GM12878 (cell line): ENCODE measurements around the gene MOGAT2. TPM values are rescaled to one million over a fixed set of nuclear protein-coding genes. Genes with fewer than 3 reads are reported as not detected.

Experiments
- ATAC-seq: fragments of 200-7000 bp; cut with Tn5 transposase; 3 replicates; pipeline ENCODE4 v1.9.1; 2020; ENCODE audit warnings: mild to moderate bottlenecking, moderate library complexity
- BruUV-seq: library from RNA; stranded (reverse); fragments of 400-500 nt; replicated peaks from 2 replicates; lab custom pipeline; 2021; lab: Mats Ljungman, UMichigan
- CTCF ChIA-PET: fragments of 300-600 bp; sonication (Branson Sonifier 250); formaldehyde crosslinking; extraction: SDS; loops from one replicate; lab custom pipeline; 2021; ENCODE audit warnings: inconsistent platforms; lab: Yijun Ruan, JAX
- POLR2A ChIA-PET: fragments of 350-600 bp; formaldehyde crosslinking; extraction: SDS; loops from one replicate; lab custom pipeline; 2021; ENCODE audit warnings: inconsistent platforms; lab: Charles Lee
- RAD21 ChIA-PET: fragments of 300-600 bp; sonication (Branson Sonifier 250); formaldehyde crosslinking; loops from one replicate; lab custom pipeline; 2023; ENCODE audit warnings: antibody characterized with exemption; ENCODE audit not compliant: unreplicated experiment; lab: Charles Lee
- SMC1A ChIA-PET: fragments of 300-600 bp; sonication (Branson Sonifier 250); formaldehyde crosslinking; loops from one replicate; lab custom pipeline; 2023; ENCODE audit not compliant: unreplicated experiment, uncharacterized antibody; lab: Charles Lee
- DNase-seq: peaks from one replicate; pipeline ENCODE4 v3.0.0-alpha.2; 2011; ENCODE audit warnings: low read depth, low spot score
- FAIRE-seq: peaks from 3 replicates; lab custom pipeline; 2011; peaks lifted over from hg19 to GRCh38; lab: Jason Lieb, UNC
- H2AFZ ChIP-seq: 2 replicates; pipeline ENCODE4 v1.6.0; 2011; ENCODE audit warnings: low read depth, low read length, control low read depth; ENCODE audit not compliant: control insufficient read depth
- H3K27ac ChIP-seq: 2 replicates; pipeline ENCODE4 v1.5.1; 2011; ENCODE audit warnings: control low read depth; ENCODE audit not compliant: control insufficient read depth, insufficient read depth
- H3K27me3 ChIP-seq, 2 experiments: replicated peaks in 1 of 2; 2 replicates each; pipeline versions ENCODE4 v1.6.0 to v1.6.1; 2011; ENCODE audit warnings: low read length in 1 of 2; ENCODE audit not compliant: control insufficient read depth in 2 of 2, insufficient read depth in 2 of 2
- H3K36me3 ChIP-seq, 2 experiments: 2 replicates each; pipeline ENCODE4 v1.5.1; 2011; ENCODE audit warnings: low read length in 1 of 2; ENCODE audit not compliant: control insufficient read depth in 2 of 2, insufficient read depth in 2 of 2
- H3K4me1 ChIP-seq: 2 replicates; pipeline ENCODE4 v1.6.1; 2011; ENCODE audit warnings: mild to moderate bottlenecking, low read length, moderate library complexity, mixed read lengths; ENCODE audit not compliant: control insufficient read depth, insufficient read depth
- H3K4me2 ChIP-seq: 2 replicates; pipeline ENCODE4 v1.6.0; 2011; ENCODE audit warnings: control low read depth; ENCODE audit not compliant: control insufficient read depth, insufficient read depth
- H3K4me3 ChIP-seq: fragments of 200-600 bp; sonication (generic); 2 replicates; pipeline ENCODE4 v1.5.1; 2016
- H3K79me2 ChIP-seq: 2 replicates; pipeline ENCODE4 v1.6.0; 2011; ENCODE audit warnings: low read length; ENCODE audit not compliant: control insufficient read depth, insufficient read depth
- H3K9ac ChIP-seq: 2 replicates; pipeline ENCODE4 v1.8.0; 2011; ENCODE audit warnings: low read length, control low read depth, mixed read lengths; ENCODE audit not compliant: control insufficient read depth, insufficient read depth
- H3K9me3 ChIP-seq: replicated peaks from 3 replicates; pipeline ENCODE4 v1.5.1; 2011; ENCODE audit warnings: mild to moderate bottlenecking, low read length; ENCODE audit not compliant: control insufficient read depth, insufficient read depth
- H4K20me1 ChIP-seq: 2 replicates; pipeline ENCODE4 v1.6.0; 2011; ENCODE audit not compliant: control insufficient read depth, insufficient read depth
- EP300 ChIP-seq, 2 experiments: fragments of 150-350 bp in 1 of 2; IDR thresholded peaks; 2 replicates each; pipeline ENCODE4 v1.6.1; 2011 to 2012; ENCODE audit warnings: low read depth in 2 of 2, low read length in 2 of 2, borderline replicate concordance in 1 of 2, improper control_type of control experiment in 1 of 2, inconsistent platforms in 1 of 2; ENCODE audit not compliant: control insufficient read depth in 1 of 2
- NR2C2 ChIP-seq: IDR thresholded peaks from 2 replicates; pipeline ENCODE4 v1.6.1; 2011; ENCODE audit warnings: borderline replicate concordance, low read depth; ENCODE audit not compliant: control insufficient read depth, insufficient read length
- RAD21 ChIP-seq: IDR thresholded peaks from 2 replicates; pipeline ENCODE4 v1.6.1; 2011; ENCODE audit warnings: mild to moderate bottlenecking, low read depth, low read length, moderate library complexity; ENCODE audit not compliant: insufficient read depth
- SMARCA5 ChIP-seq: fragments of 450-650 bp; IDR thresholded peaks from 2 replicates; pipeline ENCODE4 v1.6.1; 2017; ENCODE audit warnings: mild to moderate bottlenecking
- SREBF1 ChIP-seq: IDR thresholded peaks from 2 replicates; pipeline ENCODE4 v1.6.1; 2012; ENCODE audit warnings: mild to moderate bottlenecking, low read length
- TCF7 ChIP-seq: IDR thresholded peaks from 2 replicates; pipeline ENCODE4 v1.6.1; 2014; ENCODE audit warnings: antibody characterized with exemption, borderline replicate concordance
- WGBS: methylation state at CpG from one replicate; pipeline ENCODE4 v1.1.6; 2016; ENCODE audit warnings: low lambda C conversion rate; ENCODE audit not compliant: insufficient replicate concordance, insufficient coverage; ENCODE audit errors: missing lambda C conversion rate; 5-methylcytosine and 5-hydroxymethylcytosine counted together
- in situ Hi-C: fragments of 300-500 bp; cut with MboI; formaldehyde crosslinking; loops from 9 replicates; pipeline ENCODE4 v1.14.3; 2018; ENCODE audit warnings: mixed read lengths
- intact Hi-C: fragments of 100-400 bp; cut with micrococcal nuclease; formaldehyde crosslinking; loops from one replicate; pipeline ENCODE4 v1.14.2; 2022; ENCODE audit not compliant: unreplicated experiment
- polyA plus RNA-seq, 11 experiments: library from polyadenylated mRNA; depleted of rRNA in 4 of 11; unstranded in 6 of 11; stranded (reverse) in 5 of 11; fragments of >200 nt; fragmentation: Nextera tagmentation in 4 of 11; fragmentation: Illumina TruSeq in 1 of 11; extraction: Ambion mirVana in 4 of 11; extraction: Trizol in 1 of 11; gene quantifications; 1 replicate in 1 of 11; 2 replicates in 10 of 11; pipeline versions ENCODE4 v1.2.1 to v1.2.3, GENCODE V29; 2011 to 2016; ENCODE audit warnings: inconsistent platforms in 2 of 11, missing spikeins in 2 of 11, low read depth in 1 of 11
- total RNA-seq, 4 experiments: library from RNA; depleted of rRNA in 3 of 4; stranded (reverse); fragments of >200 nt in 3 of 4; fragmentation: Illumina TruSeq in 1 of 4; extraction: Trizol in 1 of 4; gene quantifications; 2 replicates each; pipeline versions ENCODE4 v1.2.1 to v1.2.3, GENCODE V29; 2013 to 2021
- TF ChIP-seq, protein P1 (sequence below), 3 experiments: IDR thresholded peaks in 2 of 3; conservative IDR thresholded peaks in 1 of 3; 2 replicates each; pipeline ENCODE4 v1.5.1; 2011; ENCODE audit warnings: low read depth in 3 of 3, low read length in 3 of 3, mild to moderate bottlenecking in 3 of 3, control low read depth in 2 of 3, moderate library complexity in 2 of 3, inconsistent platforms in 1 of 3, mixed read lengths in 1 of 3; ENCODE audit not compliant: control insufficient read depth in 2 of 3, insufficient read depth in 1 of 3; ENCODE audit errors: extremely low read depth in 1 of 3
- TF ChIP-seq, protein P2 (sequence below): IDR thresholded peaks from 2 replicates; pipeline ENCODE4 v1.6.1; 2012; ENCODE audit warnings: low read depth, low read length, improper control_type of control experiment
- TF ChIP-seq, protein P3 (sequence below): IDR thresholded peaks from 2 replicates; pipeline ENCODE4 v1.6.1; 2011; ENCODE audit warnings: borderline replicate concordance, low read depth, mild to moderate bottlenecking, moderate library complexity, mixed read lengths, low read length; ENCODE audit not compliant: insufficient read depth; ENCODE audit errors: extremely low read length

MOGAT2 gene
- total and polyA plus RNA-seq, 10 of the 15 experiments (the other 5 are each of a cell fraction or from before 2014, with no cell fraction given): 0.15 to 0.45 (median 0.22) TPM; not detected in 1

DNA sequence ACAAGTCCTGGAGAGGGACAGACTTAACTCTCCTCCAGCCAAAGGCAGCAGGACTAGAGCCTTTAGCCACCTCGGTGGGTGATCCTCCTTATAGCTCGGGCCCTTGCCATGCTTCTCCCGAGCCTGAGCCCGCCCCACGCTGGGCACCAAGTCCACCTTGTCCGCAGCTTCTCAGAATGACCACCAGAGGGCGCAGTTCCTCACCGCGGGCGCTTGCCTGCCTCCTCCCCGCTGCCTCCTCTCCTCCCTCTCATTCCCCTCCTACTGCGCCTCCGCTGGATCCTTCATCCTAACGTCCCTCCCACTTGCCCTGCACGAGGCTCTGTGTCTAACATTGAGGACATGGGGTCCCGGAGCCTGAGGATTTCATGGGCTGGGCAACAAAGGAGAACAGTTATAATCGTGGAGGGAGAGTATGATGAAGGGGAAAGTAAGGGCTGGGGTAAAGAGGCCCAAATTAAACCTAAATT, 11.3 kb upstream of the MOGAT2 start (continued):
- TF ChIP-seq RAD21 (peak; percentile 53), NR2C2 (no peak), SMARCA5 (peak; percentile 51; the same call in 1 of the 2 replicates)

DNA sequence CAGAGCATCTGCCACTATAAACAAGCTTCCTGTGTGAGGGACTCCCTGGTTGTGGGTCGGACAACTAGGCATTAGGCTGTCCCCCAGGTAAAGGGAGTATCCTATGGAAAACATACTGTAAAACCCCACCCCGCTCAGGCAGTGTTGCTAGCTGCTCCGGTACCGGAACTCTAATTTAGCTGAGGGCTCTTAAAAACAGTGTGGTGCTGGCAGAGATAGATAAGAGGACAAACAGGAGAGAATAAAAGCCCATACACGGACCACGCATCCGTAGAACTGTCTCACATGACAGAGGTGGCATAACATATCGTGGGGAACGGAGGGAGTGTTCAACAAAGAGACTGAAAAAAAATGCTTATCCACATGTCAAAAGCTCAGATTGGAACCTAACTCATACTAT, 3.4 kb upstream of the MOGAT2 start:
- ChIA-PET POLR2A (interaction anchor here (0.9 kb wide), 1 partner anchor 21 kb away, joined by 3 read pairs; no protein-coding TSS in a partner anchor), CTCF (interaction anchor here (1.3 kb wide), 1 partner anchor 8 kb away, joined by 5 read pairs; no protein-coding TSS in a partner anchor), SMC1A (interaction anchor here (0.6 to 0.9 kb wide), 3 partner anchors 125 to 431 kb away, joined by 3 read pairs; no protein-coding TSS in a partner anchor), RAD21 (no interaction called here)
- ATAC-seq (no peak), FAIRE-seq (no peak), DNase-seq (no peak)
- H3K79me2 ChIP-seq: no peaks in the 10 kb centered on the region
- H3K27me3 ChIP-seq: no peaks in the 10 kb centered on the region
- no peaks in the 10 kb centered on the region for H3K36me3 ChIP-seq
- H3K4me3 ChIP-seq: no peak overlapping the region
- peaks cover 7% of the 10 kb centered on the region for H3K4me1 ChIP-seq
- in situ Hi-C loops (loop anchor here (10.0 kb wide), 1 partner anchor 151 kb away; no protein-coding TSS in a partner anchor), intact Hi-C loops (loop anchor here (10.0 kb wide), 1 partner anchor 611 kb away; no protein-coding TSS in a partner anchor)
- no TSS peak for BruUV-seq
- 32% methylated on average over 9 of the region's 9 CpGs for WGBS
- TF ChIP-seq SREBF1: no peak
- TF ChIP-seq, protein P1, sequence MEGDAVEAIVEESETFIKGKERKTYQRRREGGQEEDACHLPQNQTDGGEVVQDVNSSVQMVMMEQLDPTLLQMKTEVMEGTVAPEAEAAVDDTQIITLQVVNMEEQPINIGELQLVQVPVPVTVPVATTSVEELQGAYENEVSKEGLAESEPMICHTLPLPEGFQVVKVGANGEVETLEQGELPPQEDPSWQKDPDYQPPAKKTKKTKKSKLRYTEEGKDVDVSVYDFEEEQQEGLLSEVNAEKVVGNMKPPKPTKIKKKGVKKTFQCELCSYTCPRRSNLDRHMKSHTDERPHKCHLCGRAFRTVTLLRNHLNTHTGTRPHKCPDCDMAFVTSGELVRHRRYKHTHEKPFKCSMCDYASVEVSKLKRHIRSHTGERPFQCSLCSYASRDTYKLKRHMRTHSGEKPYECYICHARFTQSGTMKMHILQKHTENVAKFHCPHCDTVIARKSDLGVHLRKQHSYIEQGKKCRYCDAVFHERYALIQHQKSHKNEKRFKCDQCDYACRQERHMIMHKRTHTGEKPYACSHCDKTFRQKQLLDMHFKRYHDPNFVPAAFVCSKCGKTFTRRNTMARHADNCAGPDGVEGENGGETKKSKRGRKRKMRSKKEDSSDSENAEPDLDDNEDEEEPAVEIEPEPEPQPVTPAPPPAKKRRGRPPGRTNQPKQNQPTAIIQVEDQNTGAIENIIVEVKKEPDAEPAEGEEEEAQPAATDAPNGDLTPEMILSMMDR (IDR thresholded peaks at IDR 0.05 in 2 of 3, conservative IDR thresholded peaks at IDR 0.05 in 1 of 3; ENCODE audit: control insufficient read depth in 2 of 3, extremely low read depth in 1 of 3, insufficient read depth in 1 of 3, low read depth in 3 of 3, low read length in 3 of 3): no peak
- TF ChIP-seq, protein P2, sequence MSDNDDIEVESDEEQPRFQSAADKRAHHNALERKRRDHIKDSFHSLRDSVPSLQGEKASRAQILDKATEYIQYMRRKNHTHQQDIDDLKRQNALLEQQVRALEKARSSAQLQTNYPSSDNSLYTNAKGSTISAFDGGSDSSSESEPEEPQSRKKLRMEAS: no peak
- TF ChIP-seq, protein P3, sequence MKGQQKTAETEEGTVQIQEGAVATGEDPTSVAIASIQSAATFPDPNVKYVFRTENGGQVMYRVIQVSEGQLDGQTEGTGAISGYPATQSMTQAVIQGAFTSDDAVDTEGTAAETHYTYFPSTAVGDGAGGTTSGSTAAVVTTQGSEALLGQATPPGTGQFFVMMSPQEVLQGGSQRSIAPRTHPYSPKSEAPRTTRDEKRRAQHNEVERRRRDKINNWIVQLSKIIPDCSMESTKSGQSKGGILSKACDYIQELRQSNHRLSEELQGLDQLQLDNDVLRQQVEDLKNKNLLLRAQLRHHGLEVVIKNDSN: no peak
- no peak for TF ChIP-seq RAD21
- TF ChIP-seq SMARCA5: no peak
- TF ChIP-seq EP300 (IDR thresholded peaks at IDR 0.05; ENCODE audit: borderline replicate concordance in 1 of 2, control insufficient read depth in 1 of 2, low read depth in 2 of 2, low read length in 2 of 2): no peak
- TF ChIP-seq TCF7: no peak
- no peak overlapping the region for H3K4me2 ChIP-seq
- H3K27ac ChIP-seq: no peak overlapping the region
- H4K20me1 ChIP-seq: no peaks in the 10 kb centered on the region
- H2AFZ ChIP-seq: no peak overlapping the region
- H3K9ac ChIP-seq: no peak overlapping the region
- no peaks in the 10 kb centered on the region for H3K9me3 ChIP-seq
